H9 (cell line): ENCODE data around the gene GLUL. TPM values are rescaled to one million over a fixed set of nuclear protein-coding genes. Genes with fewer than 3 reads are reported as not detected.

ENCODE experiments used
- DNase-seq: peaks from one replicate; pipeline ENCODE4 v3.0.0-alpha.2; 2017
- H2AFZ ChIP-seq: one replicate; pipeline ENCODE4 v1.6.1; 2013; ENCODE audit warnings: mild to moderate bottlenecking, low read length, control low read depth, moderate library complexity
- H2AK5ac ChIP-seq: 2 replicates; pipeline ENCODE4 v1.6.1; 2013; ENCODE audit warnings: low read length, control low read depth, mixed read lengths; ENCODE audit not compliant: insufficient read length
- H2BK120ac ChIP-seq: one replicate; pipeline ENCODE4 v1.6.1; 2013; ENCODE audit warnings: low read depth, mild to moderate bottlenecking, low read length, control low read depth, inconsistent platforms; ENCODE audit not compliant: poor library complexity, severe bottlenecking
- H2BK12ac ChIP-seq: 2 replicates; pipeline ENCODE4 v1.6.1; 2013; ENCODE audit warnings: low read length, control low read depth, mixed read lengths, low read depth; ENCODE audit not compliant: insufficient read length
- H2BK15ac ChIP-seq: 2 replicates; pipeline ENCODE4 v1.6.1; 2013; ENCODE audit warnings: low read depth, low read length, control low read depth
- H2BK20ac ChIP-seq: one replicate; pipeline ENCODE4 v1.6.1; 2013; ENCODE audit warnings: low read depth, mild to moderate bottlenecking, low read length, control low read depth, inconsistent platforms; ENCODE audit not compliant: poor library complexity, severe bottlenecking
- H2BK5ac ChIP-seq: 2 replicates; pipeline ENCODE4 v1.6.1; 2013; ENCODE audit warnings: low read length, control low read depth, mixed read lengths; ENCODE audit not compliant: insufficient read length
- H3K14ac ChIP-seq: 2 replicates; pipeline ENCODE4 v1.6.1; 2013; ENCODE audit warnings: low read length, control low read depth; ENCODE audit not compliant: insufficient read depth
- H3K18ac ChIP-seq: 2 replicates; pipeline ENCODE4 v1.6.1; 2013; ENCODE audit warnings: low read depth, mild to moderate bottlenecking, mixed read lengths, low read length, control low read depth; ENCODE audit not compliant: insufficient read length
- H3K23ac ChIP-seq: 2 replicates; pipeline ENCODE4 v1.6.1; 2013; ENCODE audit warnings: low read length, control low read depth, mixed read lengths, low read depth; ENCODE audit not compliant: insufficient read length
- H3K23me2 ChIP-seq: 2 replicates; pipeline ENCODE4 v1.6.1; 2013; ENCODE audit warnings: low read depth, mild to moderate bottlenecking, mixed read lengths, low read length, control low read depth; ENCODE audit not compliant: insufficient read length, poor library complexity, severe bottlenecking
- H3K27ac ChIP-seq: 2 replicates; pipeline ENCODE4 v1.5.1; 2013; ENCODE audit warnings: low read length, control low read depth, mixed read lengths, low read depth; ENCODE audit not compliant: insufficient read length
- H3K27me3 ChIP-seq: 2 replicates; pipeline ENCODE4 v1.6.1; 2013; ENCODE audit warnings: low read length, control low read depth, inconsistent platforms; ENCODE audit not compliant: insufficient read depth
- H3K4ac ChIP-seq: 2 replicates; pipeline ENCODE4 v1.6.1; 2013; ENCODE audit warnings: low read depth, mild to moderate bottlenecking, control low read depth, inconsistent platforms, low read length, moderate library complexity
- H3K4me1 ChIP-seq: 2 replicates; pipeline ENCODE4 v1.6.1; 2013; ENCODE audit warnings: low read length, control low read depth, inconsistent platforms; ENCODE audit not compliant: insufficient read depth
- H3K4me2 ChIP-seq: 2 replicates; pipeline ENCODE4 v1.6.1; 2013; ENCODE audit warnings: low read length, control low read depth, mixed read lengths; ENCODE audit not compliant: insufficient read length, insufficient read depth
- H3K56ac ChIP-seq: 2 replicates; pipeline ENCODE4 v1.6.1; 2013; ENCODE audit warnings: low read depth, mild to moderate bottlenecking, mixed read lengths, low read length, control low read depth; ENCODE audit not compliant: insufficient read length
- H3K79me1 ChIP-seq: 2 replicates; pipeline ENCODE4 v1.6.1; 2013; ENCODE audit warnings: low read depth, mild to moderate bottlenecking, moderate library complexity, low read length, control low read depth, inconsistent platforms; ENCODE audit not compliant: insufficient read depth, poor library complexity, severe bottlenecking
- H3K79me2 ChIP-seq: 2 replicates; pipeline ENCODE4 v1.6.1; 2013; ENCODE audit warnings: low read length, control low read depth, inconsistent platforms; ENCODE audit not compliant: insufficient read depth
- H3K9ac ChIP-seq: 2 replicates; pipeline ENCODE4 v1.6.1; 2013; ENCODE audit warnings: low read length, control low read depth, mixed read lengths; ENCODE audit not compliant: insufficient read length; ENCODE audit errors: extremely low read depth
- H3K9me3 ChIP-seq: one replicate; pipeline ENCODE4 v1.6.1; 2013; ENCODE audit warnings: low read depth, low read length, inconsistent platforms; ENCODE audit not compliant: control insufficient read depth
- H3T11ph ChIP-seq: one replicate; pipeline ENCODE4 v1.6.1; 2013; ENCODE audit warnings: mild to moderate bottlenecking, low read length, control low read depth, inconsistent platforms
- H4K20me1 ChIP-seq: one replicate; pipeline ENCODE4 v1.6.1; 2013; ENCODE audit not compliant: control insufficient read depth, insufficient read length, insufficient read depth
- H4K5ac ChIP-seq: 2 replicates; pipeline ENCODE4 v1.6.1; 2013; ENCODE audit warnings: low read depth, mild to moderate bottlenecking, mixed read lengths, low read length, control low read depth; ENCODE audit not compliant: insufficient read length
- H4K8ac ChIP-seq: replicated peaks from 2 replicates; pipeline ENCODE4 v1.6.1; 2013; ENCODE audit warnings: low read length, control low read depth, mixed read lengths, low read depth; ENCODE audit not compliant: insufficient read length
- H4K91ac ChIP-seq: 2 replicates; pipeline ENCODE4 v1.6.1; 2013; ENCODE audit warnings: low read depth, mild to moderate bottlenecking, moderate library complexity, mixed read lengths, low read length, control low read depth; ENCODE audit not compliant: insufficient read length
- H3K27ac Mint-ChIP-seq, 3 experiments: 2 replicates in 2 of 3; 3 replicates in 1 of 3; pipeline ENCODE4 v1.8.0; 2020 to 2021; ENCODE audit warnings: mixed read lengths in 3 of 3, mild to moderate bottlenecking in 1 of 3, moderate library complexity in 1 of 3
- H3K27me3 Mint-ChIP-seq: 2 replicates; pipeline ENCODE4 v1.8.0; 2021; ENCODE audit warnings: low read depth, mild to moderate bottlenecking, moderate library complexity, mixed read lengths
- H3K36me3 Mint-ChIP-seq, 3 experiments: 2 replicates in 2 of 3; 3 replicates in 1 of 3; pipeline ENCODE4 v1.8.0; 2020 to 2021; ENCODE audit warnings: low read depth in 3 of 3, mixed read lengths in 3 of 3; ENCODE audit not compliant: insufficient read depth in 1 of 3
- H3K4me1 Mint-ChIP-seq, 2 experiments: 2 replicates each; pipeline ENCODE4 v1.8.0; 2020; ENCODE audit warnings: mixed read lengths in 2 of 2
- H3K4me3 Mint-ChIP-seq, 2 experiments: 2 replicates in 1 of 2; 3 replicates in 1 of 2; pipeline ENCODE4 v1.8.0; 2020 to 2021; ENCODE audit warnings: mild to moderate bottlenecking in 2 of 2, mixed read lengths in 2 of 2, moderate library complexity in 1 of 2
- H3K9me3 Mint-ChIP-seq, 2 experiments: 2 replicates in 1 of 2; 3 replicates in 1 of 2; pipeline ENCODE4 v1.8.0; 2020; ENCODE audit warnings: mild to moderate bottlenecking in 2 of 2, mixed read lengths in 2 of 2, moderate library complexity in 1 of 2
- CTCF ChIP-seq: fragments of 200-600 bp; sonication (generic); conservative IDR thresholded peaks from 3 replicates; pipeline ENCODE4 v1.8.0; 2021; ENCODE audit warnings: antibody characterized with exemption, mild to moderate bottlenecking
- WGBS: extraction: QIAGEN DNeasy Blood & Tissue Kit; methylation state at CpG from one replicate; pipeline ENCODE4 v1.1.7; 2013; ENCODE audit warnings: missing lambda C conversion rate, low lambda C conversion rate, mixed read lengths; ENCODE audit not compliant: insufficient read length; ENCODE audit errors: extremely low coverage; 5-methylcytosine and 5-hydroxymethylcytosine counted together
- total RNA-seq: library from RNA; stranded (reverse); gene quantifications from 2 replicates; pipeline ENCODE4 v1.2.1, GENCODE V29; 2021

The GLUL gene
- total RNA-seq, 1 experiment from 2014 or later = 332 TPM

GRCh38 chr1:182383934-182384333 is 7.7 kb downstream of the GLUL start:
- Histone ChIP-seq H4K91ac (no peak overlapping the region), H2BK5ac (no peak overlapping the region), H3K27me3 (no peaks in the 10 kb centered on the region), H3K14ac (no peak overlapping the region), H3K56ac (no peak overlapping the region), H4K5ac (no peak overlapping the region), H3K9ac (no peak overlapping the region), H2BK120ac (no peak overlapping the region), H3K79me2 (peaks cover 5% of the 10 kb centered on the region; the same call in 1 of the 2 replicates), H4K20me1 (no peaks in the 10 kb centered on the region), H4K8ac (no peak overlapping the region), H3K4ac (no peak overlapping the region), H2BK12ac (no peak overlapping the region), H2AFZ (no peak overlapping the region), H3K18ac (no peak overlapping the region), H3K23ac (no peak overlapping the region), H2BK20ac (no peak overlapping the region), H3K9me3 (no peaks in the 10 kb centered on the region), H2BK15ac (no peak overlapping the region), H3K23me2 (no peaks in the 10 kb centered on the region), H3T11ph (no peak overlapping the region), H2AK5ac (no peak overlapping the region), H3K4me2 (no peak overlapping the region), H3K27ac (no peak overlapping the region), H3K79me1 (peaks cover 5% of the 10 kb centered on the region), H3K4me1 (no peaks in the 10 kb centered on the region)
- no peak for TF ChIP-seq CTCF
- no peaks in the 10 kb centered on the region for H3K9me3 Mint-ChIP-seq
- no peak for DNase-seq
- no peaks in the 10 kb centered on the region for H3K27me3 Mint-ChIP-seq
- H3K4me1 Mint-ChIP-seq = peaks cover 6 to 15% of the 10 kb centered on the region in 2 experiments
- no peak overlapping the region for H3K4me3 Mint-ChIP-seq
- H3K36me3 Mint-ChIP-seq = peaks cover 57 to 82% (median 77%) of the 10 kb centered on the region in 3 experiments
- no CpG with 5 or more reads among the region's 7 CpGs for WGBS
- 0 out of 7 replicates have a peak overlapping the region, but pooled peaks of 1 of the 3 experiments have one; percentile 40 for H3K27ac Mint-ChIP-seq
